ENCODE measurements around the gene SZRD1.

SZRD1 gene

GRCh38 chr1:16446116-16446515 lies 79.1 kb downstream of the SZRD1 start:
- H3K4me3 ChIP-seq (ENCODE audit: low read length): no peak overlapping the region
- TF ChIP-seq CTCF (conservative IDR thresholded peaks at IDR 0.05; ENCODE audit: low read length): no peak

GRCh38 chr1:16447641-16448040 lies 80.6 kb downstream of the SZRD1 start:
- no peak for DNase-seq (ENCODE audit: low read depth)
- no peak overlapping the region for H3K4me3 ChIP-seq (ENCODE audit: low read length)
- no peak for TF ChIP-seq CTCF (conservative IDR thresholded peaks at IDR 0.05; ENCODE audit: low read length)

More at GRCh38 chr1:16446116-16446515, 79.1 kb downstream of the SZRD1 start:
- DNase-seq (ENCODE audit: low read depth): no peak

All from AG10803 (cell line).